Mucosa of descending colon (tissue), 3 donors: ENCODE data around the gene CCDC12. TPM values are rescaled to one million over a fixed set of nuclear protein-coding genes. Genes with fewer than 3 reads are reported as not detected.

Source experiments
- ATAC-seq: fragments of 200-7000 bp; cut with Tn5 transposase; one replicate; pipeline ENCODE4 v1.9.1; 2020; ENCODE audit warnings: mild to moderate bottlenecking, moderate library complexity
- DNase-seq, 3 donors: peaks; one replicate each; pipeline ENCODE4 v3.0.0-alpha.2; 2020
- H3K36me3 ChIP-seq: fragments of 200-600 bp; one replicate; pipeline ENCODE4 v1.8.0; 2021; ENCODE audit warnings: low read depth, mild to moderate bottlenecking
- H3K4me1 ChIP-seq: fragments of 200-600 bp; one replicate; pipeline ENCODE4 v1.8.0; 2021; ENCODE audit warnings: low read depth, mild to moderate bottlenecking
- H3K4me3 ChIP-seq: fragments of 200-600 bp; one replicate; pipeline ENCODE4 v1.8.0; 2021; ENCODE audit warnings: mild to moderate bottlenecking
- H3K9me3 ChIP-seq: fragments of 200-600 bp; one replicate; pipeline ENCODE4 v1.8.0; 2021; ENCODE audit warnings: mild to moderate bottlenecking
- CTCF ChIP-seq: fragments of 200-600 bp; IDR thresholded peaks from one replicate; pipeline ENCODE4 v1.8.0; 2022; ENCODE audit warnings: antibody characterized with exemption, mild to moderate bottlenecking
- intact Hi-C, 2 donors: fragments of 100-400 bp; cut with DNase I in 1 of 2; cut with micrococcal nuclease in 1 of 2; formaldehyde crosslinking; loops; one replicate each; pipeline versions ENCODE4 v1.11.0 to v1.11.1; 2022; cut with DNase I, micrococcal nuclease
- total RNA-seq, 3 donors: library from RNA; stranded (reverse); fragmentation: NEBNext Ultra II Directional in 2 of 3; extraction: Animal tissue kit (Norgen Biotek cat#: 25700) in 2 of 3; gene quantifications; one replicate each; pipeline versions ENCODE4 v1.2.1 to v1.2.4, GENCODE V29; 2021 to 2023
- donor health status: DM: no; HTN: no; CAD: no; lungs with moderate emphysema.
- donor health status: DM: no; HTN: no; CAD: no.
- donor health status: DM: no; HTN: yes; CAD: no.

Gene CCDC12
- total RNA-seq, 3 donors from 2014 or later: 40.7 to 59.2 (median 45.0) TPM

DNA sequence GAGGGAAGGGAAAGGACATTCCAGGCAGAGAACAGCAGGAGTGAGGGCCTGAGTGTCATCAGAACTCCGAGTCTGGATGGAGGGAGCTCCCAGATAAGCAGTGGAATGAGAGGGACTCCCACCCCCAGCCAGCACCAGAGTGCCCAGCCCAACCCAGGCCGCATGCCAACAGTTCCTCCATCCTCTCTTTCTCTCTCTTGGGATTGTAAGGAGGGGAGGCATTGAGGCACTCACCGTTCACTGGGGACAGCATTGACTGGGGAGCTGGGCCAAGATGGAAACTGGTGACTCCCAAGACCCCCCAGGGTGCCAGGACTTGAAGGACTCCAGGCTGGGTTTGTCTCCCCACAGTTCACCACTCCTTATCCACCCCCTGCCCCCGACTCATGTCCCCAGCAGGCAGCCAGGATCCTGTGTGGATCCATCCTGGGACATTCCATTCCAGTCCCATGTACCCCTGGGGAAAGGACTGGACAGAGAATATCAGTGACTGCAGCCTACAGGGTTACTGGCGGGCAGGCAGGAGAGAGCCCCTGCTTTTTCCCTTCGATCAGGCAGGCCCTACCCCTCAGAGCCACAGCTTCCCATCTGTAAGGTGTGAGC, 83.3 kb downstream of the CCDC12 start:
- no peak overlapping the region for H3K4me3 ChIP-seq
- no peaks in the 10 kb centered on the region for H3K9me3 ChIP-seq
- peaks cover 7% of the 10 kb centered on the region for H3K4me1 ChIP-seq
- intact Hi-C loops: loop anchor here in 1 of 2 donors (10.0 kb wide), 1 partner anchor 188 kb away; the partner anchor contains the start of gene TMIE
- DNase-seq (peak in 1 of 3 donors; percentile 30), ATAC-seq (no peak)
- no peaks in the 10 kb centered on the region for H3K36me3 ChIP-seq
- no peak for TF ChIP-seq CTCF

DNA sequence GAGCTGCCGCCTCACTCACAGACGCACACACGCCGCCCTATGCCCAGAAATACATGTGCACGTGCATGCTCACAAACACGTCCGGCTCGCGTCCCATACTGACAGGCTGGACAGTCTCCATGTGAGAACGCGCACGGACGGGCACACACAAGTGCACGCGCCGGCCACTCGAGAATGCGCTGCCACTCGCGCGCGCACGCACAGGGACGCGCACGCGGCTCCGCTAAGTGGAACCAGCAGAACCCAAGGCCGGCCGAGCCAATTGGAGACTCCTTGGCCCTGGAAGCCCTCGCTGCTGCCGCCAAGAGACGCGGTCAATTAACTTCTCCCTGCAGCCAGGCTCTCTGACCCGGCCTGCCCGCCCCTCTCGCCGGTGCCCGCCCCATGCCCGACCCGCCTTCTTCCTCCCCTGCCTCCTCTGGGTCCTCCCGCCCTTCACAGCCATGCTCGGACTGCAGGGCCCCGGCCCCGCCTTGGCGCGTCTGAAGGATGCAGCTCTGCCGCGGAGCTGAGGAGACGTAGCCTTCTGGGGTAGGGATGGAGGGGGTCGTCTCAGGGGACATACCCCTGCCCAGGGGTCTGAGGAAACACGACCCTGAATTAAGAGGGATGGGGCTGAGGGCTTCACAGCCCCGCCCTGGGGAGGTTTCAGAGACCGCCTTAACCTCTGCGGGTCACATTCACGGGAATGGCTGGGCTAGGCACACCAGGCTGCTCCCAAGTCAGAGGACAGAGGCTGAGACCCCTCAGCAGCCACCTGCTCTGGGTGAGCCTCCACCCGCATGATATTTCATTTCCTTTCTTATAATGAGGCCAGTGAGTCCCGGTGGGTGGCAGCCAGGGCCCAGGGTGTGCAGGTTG, 84.0 kb downstream of the CCDC12 start:
- Histone ChIP-seq H3K4me1 (peaks cover 7% of the 10 kb centered on the region), H3K4me3 (no peak overlapping the region), H3K36me3 (no peaks in the 10 kb centered on the region), H3K9me3 (no peaks in the 10 kb centered on the region)
- intact Hi-C loops: loop anchor here in 1 of 2 donors (10.0 kb wide), 1 partner anchor 188 kb away; the partner anchor contains the start of gene TMIE
- peak; percentile 52 to 74 (median 69) for DNase-seq
- peak; percentile 79 for ATAC-seq
- no peak for TF ChIP-seq CTCF

GRCh38 chr3:46891132-46891531, 85.4 kb downstream of the CCDC12 start:
- H3K4me1 ChIP-seq: peaks cover 7% of the 10 kb centered on the region
- H3K9me3 ChIP-seq: no peaks in the 10 kb centered on the region
- H3K4me3 ChIP-seq: no peak overlapping the region
- no peaks in the 10 kb centered on the region for H3K36me3 ChIP-seq
- DNase-seq (no peak), ATAC-seq (no peak)
- no peak for TF ChIP-seq CTCF
- intact Hi-C loops: loop anchor here in 1 of 2 donors (10.0 kb wide), 1 partner anchor 186 kb away; the partner anchor contains the start of gene TMIE

- Histone ChIP-seq H3K4me3 (no peak overlapping the region), H3K9me3 (no peaks in the 10 kb centered on the region), H3K36me3 (no peaks in the 10 kb centered on the region), H3K4me1 (peaks cover 7% of the 10 kb centered on the region)
- intact Hi-C loops: loop anchor here in 1 of 2 donors (10.0 kb wide), 1 partner anchor 185 kb away; the partner anchor contains the start of gene TMIE
- no peak for ATAC-seq
- no peak for DNase-seq
- TF ChIP-seq CTCF: no peak
These were observed 86.4 kb downstream of the CCDC12 start for GRCh38 chr3:46890132-46890531.

GRCh38 chr3:46889381-46890110, 87.0 kb downstream of the CCDC12 start:
- ATAC-seq (no peak), DNase-seq (no peak)
- no peak overlapping the region for H3K4me3 ChIP-seq
- H3K4me1 ChIP-seq: peaks cover 7% of the 10 kb centered on the region
- TF ChIP-seq CTCF: no peak
- intact Hi-C loops: loop anchor here in 1 of 2 donors (10.0 kb wide), 1 partner anchor 185 kb away; the partner anchor contains the start of gene TMIE
- H3K36me3 ChIP-seq: no peaks in the 10 kb centered on the region
- no peaks in the 10 kb centered on the region for H3K9me3 ChIP-seq
